ENCODE results near the gene DPP8. TPM values are rescaled to one million over a fixed set of nuclear protein-coding genes. Genes with fewer than 3 reads are reported as not detected.

DPP8 gene
- total RNA-seq, 1 experiment from 2014 or later, result 27.1 TPM

DNA sequence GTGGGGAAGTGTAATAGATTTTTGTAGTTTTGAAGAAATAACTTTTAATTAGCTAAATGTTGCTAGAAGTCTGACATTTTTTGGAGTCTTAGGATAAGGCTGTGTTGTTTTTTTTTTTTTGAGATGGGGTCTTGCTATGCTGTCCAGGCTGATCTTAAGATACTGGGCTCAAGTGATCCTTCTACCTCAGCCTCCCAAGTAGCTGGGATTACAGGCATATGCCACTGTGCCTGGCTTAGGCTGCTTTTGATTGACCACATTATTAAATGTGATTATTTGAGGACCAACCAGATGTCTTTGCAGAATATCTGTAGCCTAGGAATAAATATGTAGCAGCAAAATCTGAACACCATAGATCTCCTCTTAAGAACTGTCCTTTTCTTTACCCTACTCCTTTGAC lies 42.5 kb upstream of the DPP8 start:
- Histone ChIP-seq H3K27me3 (ENCODE audit: insufficient read depth, low read length) (no peaks in the 10 kb centered on the region), H3K79me2 (ENCODE audit: insufficient read depth, low read length) (peaks cover 37% of the 10 kb centered on the region; the same call in 1 of the 2 replicates), H4K20me1 (ENCODE audit: insufficient read depth) (no peaks in the 10 kb centered on the region), H3K4me2 (ENCODE audit: low read length) (no peak overlapping the region), H3K9ac (ENCODE audit: low read length) (no peak overlapping the region), H3K4me1 (ENCODE audit: control insufficient read depth in 1 of 2, insufficient read depth in 2 of 2, low read length in 2 of 2) (no peaks in the 10 kb centered on the region), H2AFZ (ENCODE audit: low read depth, low read length, poor library complexity, severe bottlenecking) (no peak overlapping the region), H3K27ac (ENCODE audit: low read depth, low read length) (no peak overlapping the region), H3K36me3 (ENCODE audit: control insufficient read depth in 1 of 2, insufficient read depth in 2 of 2, low read length in 2 of 2) (peaks cover 14 to 45% of the 10 kb centered on the region in 2 experiments; a peak in 2 of 4 replicates), H3K4me3 (replicated peaks in 1 of 2; ENCODE audit: low read depth in 1 of 2, low read length in 2 of 2) (no peak overlapping the region), H3K9me2 (ENCODE audit: insufficient read depth) (no peaks in the 10 kb centered on the region), H3K9me3 (ENCODE audit: control insufficient read depth in 1 of 2, insufficient read depth in 1 of 2, low read depth in 1 of 2, low read length in 2 of 2) (no peaks in the 10 kb centered on the region)
- intact Hi-C loops (cut with micrococcal nuclease), result no loop called here
- BruUV-seq (replicated peaks), result no TSS peak
- ChIA-PET CTCF (interaction anchor here (0.7 kb wide), 1 partner anchor 174 kb away, joined by 3 read pairs; no protein-coding TSS in a partner anchor), POLR2A (no interaction called here), RAD21 (ENCODE audit: low non-redundant PET in 1 of 2, low total read pairs in 2 of 2, uncharacterized antibody in 2 of 2, unreplicated experiment in 2 of 2) (no interaction called here)
- ATAC-seq (no peak), DNase-seq (ENCODE audit: low read depth, low spot score) (no peak)
- TF ChIP-seq CTCF (IDR thresholded peaks at IDR 0.05 in 2 of 3, conservative IDR thresholded peaks at IDR 0.05 in 1 of 3; ENCODE audit: borderline replicate concordance in 1 of 3, insufficient read depth in 1 of 3, low read depth in 2 of 3, low read length in 2 of 3) (no peak), RAD21 (IDR thresholded peaks at IDR 0.05; ENCODE audit: low read depth) (no peak), FOSL1 (IDR thresholded peaks at IDR 0.05; ENCODE audit: low read depth) (no peak), CBX3 (IDR thresholded peaks at IDR 0.05; ENCODE audit: low read depth) (no peak), POLR2A (IDR thresholded peaks at IDR 0.05; ENCODE audit: borderline replicate concordance, extremely low read depth, insufficient read depth, insufficient read length) (no peak), SIN3A (IDR thresholded peaks at IDR 0.05; ENCODE audit: low read depth) (no peak), ATF3 (IDR thresholded peaks at IDR 0.05) (no peak), CEBPB (IDR thresholded peaks at IDR 0.05; ENCODE audit: low read depth) (no peak), TCF7L2 (IDR thresholded peaks at IDR 0.05; ENCODE audit: borderline replicate concordance, extremely low read depth, insufficient read depth, insufficient read length) (no peak)

Data from HCT116 (cell line).